ENCODE data around the gene KRTAP12-2. TPM values are rescaled to one million over a fixed set of nuclear protein-coding genes. Genes with fewer than 3 reads are reported as not detected.

KRTAP12-2 gene
- total RNA-seq, 1 experiment from 2014 or later, result not detected

GRCh38 chr21:44706026-44706705 lies 39.4 kb upstream of the KRTAP12-2 start (continued):
- TF ChIP-seq IRF1 (CRISPR knock-in tag; IDR thresholded peaks at IDR 0.05) (0 out of 2 replicates have a peak, but pooled peaks have one; percentile 19), TCF7 (CRISPR knock-in tag; IDR thresholded peaks at IDR 0.05; ENCODE audit: low read depth) (0 out of 2 replicates have a peak, but pooled peaks have one; percentile 67), USF1 (CRISPR knock-in tag; IDR thresholded peaks at IDR 0.05) (0 out of 2 replicates have a peak, but pooled peaks have one; percentile 15)

GRCh38 chr21:44704636-44705001 lies 37.9 kb upstream of the KRTAP12-2 start:
- CTCF ChIA-PET, result interaction anchor here (1.0 to 2.1 kb wide), 3 partner anchors 14 to 194 kb away, joined by 5 to 8 read pairs (median 6); no protein-coding TSS in a partner anchor

More at GRCh38 chr21:44704636-44705001, 37.9 kb upstream of the KRTAP12-2 start:
- peak; percentile 60 for DNase-seq (ENCODE audit: low spot score)
- H3K27me3 Mint-ChIP-seq (ENCODE audit: low read depth), result peaks cover 41% of the 10 kb centered on the region
- no peaks in the 10 kb centered on the region for H3K9me3 Mint-ChIP-seq
- peaks cover 81% of the 10 kb centered on the region for H3K4me1 Mint-ChIP-seq
- H3K36me3 Mint-ChIP-seq, result no peaks in the 10 kb centered on the region
- POLR2A ChIA-PET, result no interaction called here
- peak; percentile 4; the same call in 1 of the 2 replicates for ATAC-seq
- H3K27ac Mint-ChIP-seq, result peak overlapping the region; percentile 100
- TF ChIP-seq IRF1 (CRISPR knock-in tag; IDR thresholded peaks at IDR 0.05) (no peak), NR3C1 (CRISPR knock-in tag; conservative IDR thresholded peaks at IDR 0.05; ENCODE audit: low read depth) (no peak), E2F5 (CRISPR knock-in tag; IDR thresholded peaks at IDR 0.05) (no peak), USF2 (CRISPR knock-in tag; IDR thresholded peaks at IDR 0.05) (no peak), JUN (CRISPR knock-in tag; IDR thresholded peaks at IDR 0.05) (no peak), KAT7 (CRISPR knock-in tag; IDR thresholded peaks at IDR 0.05; ENCODE audit: borderline replicate concordance) (no peak), ZNF425 (CRISPR knock-in tag; conservative IDR thresholded peaks at IDR 0.05) (no peak), ESRRA (CRISPR knock-in tag; IDR thresholded peaks at IDR 0.05; ENCODE audit: borderline replicate concordance) (no peak), CDX4 (CRISPR knock-in tag; IDR thresholded peaks at IDR 0.05; ENCODE audit: borderline replicate concordance) (no peak), ZNF512 (CRISPR knock-in tag; IDR thresholded peaks at IDR 0.05; ENCODE audit: borderline replicate concordance) (no peak), OVOL2 (CRISPR knock-in tag; IDR thresholded peaks at IDR 0.05; ENCODE audit: borderline replicate concordance) (no peak), ZNF416 (CRISPR knock-in tag; IDR thresholded peaks at IDR 0.05) (no peak), ZMAT4 (CRISPR knock-in tag; IDR thresholded peaks at IDR 0.05) (no peak), CREM (CRISPR knock-in tag; IDR thresholded peaks at IDR 0.05) (no peak), RELA (CRISPR knock-in tag; IDR thresholded peaks at IDR 0.05; ENCODE audit: borderline replicate concordance) (no peak), ARID4B (CRISPR knock-in tag; IDR thresholded peaks at IDR 0.05; ENCODE audit: borderline replicate concordance) (no peak)
- peak overlapping the region; percentile 75 for H3K4me3 Mint-ChIP-seq
